Endothelial cell (in vitro differentiated cells): ENCODE measurements around the gene APOH. TPM values are rescaled to one million over a fixed set of nuclear protein-coding genes. Genes with fewer than 3 reads are reported as not detected.

Source experiments
- DNase-seq: peaks from one replicate; pipeline ENCODE4 v3.0.0; 2021; ENCODE audit warnings: low spot score
- H3K27ac Mint-ChIP-seq: one replicate; pipeline ENCODE4 v1.8.0; 2021; ENCODE audit warnings: mixed read lengths, inconsistent platforms; ENCODE audit not compliant: unreplicated experiment
- H3K27me3 Mint-ChIP-seq: one replicate; pipeline ENCODE4 v1.8.0; 2021; ENCODE audit warnings: mild to moderate bottlenecking, moderate library complexity, mixed read lengths, inconsistent platforms; ENCODE audit not compliant: unreplicated experiment
- H3K36me3 Mint-ChIP-seq: one replicate; pipeline ENCODE4 v1.8.0; 2021; ENCODE audit warnings: mild to moderate bottlenecking, low read depth, mixed read lengths, inconsistent platforms; ENCODE audit not compliant: unreplicated experiment
- H3K4me1 Mint-ChIP-seq: one replicate; pipeline ENCODE4 v1.8.0; 2021; ENCODE audit warnings: mild to moderate bottlenecking, mixed read lengths, inconsistent platforms; ENCODE audit not compliant: unreplicated experiment
- H3K4me3 Mint-ChIP-seq: one replicate; pipeline ENCODE4 v1.8.0; 2021; ENCODE audit warnings: mild to moderate bottlenecking, mixed read lengths, inconsistent platforms; ENCODE audit not compliant: unreplicated experiment
- H3K9me3 Mint-ChIP-seq: one replicate; pipeline ENCODE4 v1.8.0; 2021; ENCODE audit warnings: mixed read lengths, inconsistent platforms; ENCODE audit not compliant: unreplicated experiment
- CTCF ChIP-seq: fragments of 200-600 bp; sonication (generic); IDR thresholded peaks from one replicate; pipeline ENCODE4 v1.5.0; 2021; ENCODE audit warnings: antibody characterized with exemption; ENCODE audit not compliant: unreplicated experiment
- total RNA-seq: library from RNA; stranded (reverse); fragmentation: NEBNext Ultra II Directional; extraction: Animal tissue kit (Norgen Biotek cat#: 25700); gene quantifications from one replicate; pipeline ENCODE4 v1.2.1, GENCODE V29; 2021; ENCODE audit not compliant: unreplicated experiment

APOH gene
- total RNA-seq, 1 donor from 2014 or later, result not detected

DNA sequence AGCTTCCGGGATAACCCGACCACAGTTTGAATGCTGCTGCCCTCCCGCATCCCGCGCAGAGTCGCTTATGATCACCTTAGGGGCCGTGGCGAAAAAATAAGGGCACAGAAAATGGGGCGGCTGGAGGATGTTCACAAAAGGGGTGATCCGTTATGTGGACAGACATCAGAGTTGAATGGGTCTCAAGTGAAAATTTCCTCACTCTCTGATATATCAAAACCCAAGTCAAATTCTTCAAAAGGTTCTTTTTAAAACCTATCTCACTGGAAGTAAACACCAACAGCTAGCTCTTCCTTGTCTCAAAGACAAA, 36.9 kb downstream of the APOH start:
- DNase-seq, result no peak
- no peak for TF ChIP-seq CTCF
- peak overlapping the region; percentile 90 for H3K4me3 Mint-ChIP-seq
- H3K36me3 Mint-ChIP-seq, result no peaks in the 10 kb centered on the region
- H3K4me1 Mint-ChIP-seq, result peaks cover 14% of the 10 kb centered on the region
- peaks cover 5% of the 10 kb centered on the region for H3K27me3 Mint-ChIP-seq
- peak overlapping the region; percentile 91 for H3K27ac Mint-ChIP-seq
- no peaks in the 10 kb centered on the region for H3K9me3 Mint-ChIP-seq

GRCh38 chr17:66191593-66192377, 37.4 kb downstream of the APOH start, which contains the start of gene CEP112:
CEP112 (minus strand) TSS chr17:66192133.
- peak within 1 kb of the TSS; percentile 91 for H3K27ac Mint-ChIP-seq
- DNase-seq, result peak; percentile 98
- peak within 1 kb of the TSS; percentile 95 for H3K4me3 Mint-ChIP-seq
- H3K36me3 Mint-ChIP-seq, result no peaks in the 10 kb centered on the region
- no peaks in the 10 kb centered on the region for H3K9me3 Mint-ChIP-seq
- H3K4me1 Mint-ChIP-seq, result peaks cover 14% of the 10 kb centered on the region
- TF ChIP-seq CTCF, result no peak
- H3K27me3 Mint-ChIP-seq, result peaks cover 5% of the 10 kb centered on the region

GRCh38 chr17:66190738-66191592, 38.2 kb downstream of the APOH start:
- Mint-ChIP-seq H3K36me3 (no peaks in the 10 kb centered on the region), H3K27me3 (peaks cover 5% of the 10 kb centered on the region), H3K27ac (peak overlapping the region; percentile 88), H3K9me3 (no peaks in the 10 kb centered on the region), H3K4me3 (peak overlapping the region; percentile 95), H3K4me1 (peaks cover 14% of the 10 kb centered on the region)
- no peak for TF ChIP-seq CTCF
- DNase-seq, result no peak

DNA sequence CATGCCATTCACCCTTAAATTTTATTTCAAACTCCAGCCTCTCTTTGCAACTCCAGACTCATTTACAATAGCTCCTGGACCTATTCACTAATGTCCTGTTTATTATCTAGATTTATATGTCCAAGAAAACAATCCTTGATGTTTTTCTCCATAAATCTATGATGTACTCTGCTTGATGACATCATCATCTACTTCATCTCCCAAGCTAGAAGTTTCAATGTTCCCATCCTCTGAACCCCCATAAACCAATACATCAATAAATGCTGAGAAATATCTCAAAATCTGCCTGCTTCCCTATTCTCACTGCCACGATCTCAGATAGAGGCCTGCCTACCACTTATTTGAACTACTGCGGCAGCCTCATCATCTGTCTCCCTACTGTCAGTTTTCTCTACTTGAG, 41.5 kb downstream of the APOH start:
- no peak for TF ChIP-seq CTCF
- no peak for DNase-seq
- Mint-ChIP-seq H3K27ac (no peak overlapping the region), H3K36me3 (no peaks in the 10 kb centered on the region), H3K4me1 (peaks cover 14% of the 10 kb centered on the region), H3K4me3 (no peak overlapping the region), H3K27me3 (peaks cover 5% of the 10 kb centered on the region), H3K9me3 (no peaks in the 10 kb centered on the region)

DNA sequence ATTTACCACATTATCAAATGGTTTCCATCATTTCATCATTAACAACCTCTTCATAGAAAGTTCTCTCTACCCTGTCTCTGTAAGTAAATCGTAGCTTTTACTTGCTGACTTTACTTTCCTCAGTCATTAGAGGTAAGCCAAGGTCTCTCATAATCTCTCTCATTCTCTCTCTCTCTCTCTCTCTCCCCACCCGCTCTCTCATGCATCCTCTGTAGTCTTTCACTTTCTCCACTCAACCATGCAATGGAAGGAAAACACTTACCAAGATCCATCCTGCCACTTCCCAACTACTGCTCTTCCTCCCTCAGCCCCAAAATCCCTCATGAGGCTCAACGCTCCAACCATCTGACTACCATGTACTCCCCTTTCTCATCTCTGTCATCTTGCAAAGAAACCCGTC, 43.4 kb downstream of the APOH start:
- H3K4me3 Mint-ChIP-seq, result no peak overlapping the region
- TF ChIP-seq CTCF, result no peak
- DNase-seq, result no peak
- H3K9me3 Mint-ChIP-seq, result no peaks in the 10 kb centered on the region
- H3K36me3 Mint-ChIP-seq, result peaks cover 3% of the 10 kb centered on the region
- H3K27me3 Mint-ChIP-seq, result peaks cover 1% of the 10 kb centered on the region
- peaks cover 3% of the 10 kb centered on the region for H3K4me1 Mint-ChIP-seq
- no peak overlapping the region for H3K27ac Mint-ChIP-seq
